Measurements from ENCODE around the gene C15orf62. TPM values are rescaled to one million over a fixed set of nuclear protein-coding genes. Genes with fewer than 3 reads are reported as not detected.

The C15orf62 gene
- polyA plus RNA-seq, 1 donor from 2014 or later, result not detected

DNA sequence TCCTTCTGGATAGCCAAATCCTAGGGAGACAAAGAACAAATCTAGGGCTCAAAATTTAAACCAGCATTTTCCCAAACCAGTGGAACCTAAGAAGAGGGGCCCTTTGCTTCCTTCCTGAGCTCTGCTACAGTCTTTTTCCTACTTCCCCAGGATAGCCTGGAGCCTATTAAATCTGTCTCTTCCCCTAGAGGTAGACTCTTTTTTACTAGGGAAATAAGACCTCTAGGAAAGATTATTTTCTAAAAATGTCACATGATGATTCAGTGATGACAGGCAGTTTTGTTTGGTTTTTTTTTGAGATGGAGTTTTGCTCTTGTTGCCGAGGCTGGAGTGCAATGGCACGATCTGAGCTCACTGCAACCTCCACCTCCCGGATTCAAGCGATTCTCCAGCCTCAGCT lies 33.2 kb upstream of the C15orf62 start:
- no peaks in the 10 kb centered on the region for H4K20me1 ChIP-seq (ENCODE audit: insufficient read depth)
- no peaks in the 10 kb centered on the region for H3K9me2 ChIP-seq (ENCODE audit: insufficient read depth, low read length)
- no peaks in the 10 kb centered on the region for H3F3A ChIP-seq (ENCODE audit: insufficient read depth, low read length, poor library complexity, severe bottlenecking)
- H3K27ac ChIP-seq (ENCODE audit: low read length), result no peak overlapping the region
- TF ChIP-seq EZH2 (IDR thresholded peaks at IDR 0.05; ENCODE audit: borderline replicate concordance, insufficient read depth, low read length, poor library complexity, severe bottlenecking) (no peak), RAD21 (conservative IDR thresholded peaks at IDR 0.05) (no peak), POLR2AphosphoS5 (IDR thresholded peaks at IDR 0.05) (no peak), TAF1 (IDR thresholded peaks at IDR 0.05; ENCODE audit: low read depth) (no peak), SMC3 (conservative IDR thresholded peaks at IDR 0.05; ENCODE audit: poor library complexity) (no peak), MXI1 (conservative IDR thresholded peaks at IDR 0.05; ENCODE audit: poor library complexity, severe bottlenecking) (no peak), EP300 (conservative IDR thresholded peaks at IDR 0.05; ENCODE audit: poor library complexity, severe bottlenecking) (no peak)
- TF ChIP-seq, protein P1, sequence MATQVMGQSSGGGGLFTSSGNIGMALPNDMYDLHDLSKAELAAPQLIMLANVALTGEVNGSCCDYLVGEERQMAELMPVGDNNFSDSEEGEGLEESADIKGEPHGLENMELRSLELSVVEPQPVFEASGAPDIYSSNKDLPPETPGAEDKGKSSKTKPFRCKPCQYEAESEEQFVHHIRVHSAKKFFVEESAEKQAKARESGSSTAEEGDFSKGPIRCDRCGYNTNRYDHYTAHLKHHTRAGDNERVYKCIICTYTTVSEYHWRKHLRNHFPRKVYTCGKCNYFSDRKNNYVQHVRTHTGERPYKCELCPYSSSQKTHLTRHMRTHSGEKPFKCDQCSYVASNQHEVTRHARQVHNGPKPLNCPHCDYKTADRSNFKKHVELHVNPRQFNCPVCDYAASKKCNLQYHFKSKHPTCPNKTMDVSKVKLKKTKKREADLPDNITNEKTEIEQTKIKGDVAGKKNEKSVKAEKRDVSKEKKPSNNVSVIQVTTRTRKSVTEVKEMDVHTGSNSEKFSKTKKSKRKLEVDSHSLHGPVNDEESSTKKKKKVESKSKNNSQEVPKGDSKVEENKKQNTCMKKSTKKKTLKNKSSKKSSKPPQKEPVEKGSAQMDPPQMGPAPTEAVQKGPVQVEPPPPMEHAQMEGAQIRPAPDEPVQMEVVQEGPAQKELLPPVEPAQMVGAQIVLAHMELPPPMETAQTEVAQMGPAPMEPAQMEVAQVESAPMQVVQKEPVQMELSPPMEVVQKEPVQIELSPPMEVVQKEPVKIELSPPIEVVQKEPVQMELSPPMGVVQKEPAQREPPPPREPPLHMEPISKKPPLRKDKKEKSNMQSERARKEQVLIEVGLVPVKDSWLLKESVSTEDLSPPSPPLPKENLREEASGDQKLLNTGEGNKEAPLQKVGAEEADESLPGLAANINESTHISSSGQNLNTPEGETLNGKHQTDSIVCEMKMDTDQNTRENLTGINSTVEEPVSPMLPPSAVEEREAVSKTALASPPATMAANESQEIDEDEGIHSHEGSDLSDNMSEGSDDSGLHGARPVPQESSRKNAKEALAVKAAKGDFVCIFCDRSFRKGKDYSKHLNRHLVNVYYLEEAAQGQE (IDR thresholded peaks at IDR 0.05; ENCODE audit: borderline replicate concordance), result no peak
- TF ChIP-seq, protein P2, sequence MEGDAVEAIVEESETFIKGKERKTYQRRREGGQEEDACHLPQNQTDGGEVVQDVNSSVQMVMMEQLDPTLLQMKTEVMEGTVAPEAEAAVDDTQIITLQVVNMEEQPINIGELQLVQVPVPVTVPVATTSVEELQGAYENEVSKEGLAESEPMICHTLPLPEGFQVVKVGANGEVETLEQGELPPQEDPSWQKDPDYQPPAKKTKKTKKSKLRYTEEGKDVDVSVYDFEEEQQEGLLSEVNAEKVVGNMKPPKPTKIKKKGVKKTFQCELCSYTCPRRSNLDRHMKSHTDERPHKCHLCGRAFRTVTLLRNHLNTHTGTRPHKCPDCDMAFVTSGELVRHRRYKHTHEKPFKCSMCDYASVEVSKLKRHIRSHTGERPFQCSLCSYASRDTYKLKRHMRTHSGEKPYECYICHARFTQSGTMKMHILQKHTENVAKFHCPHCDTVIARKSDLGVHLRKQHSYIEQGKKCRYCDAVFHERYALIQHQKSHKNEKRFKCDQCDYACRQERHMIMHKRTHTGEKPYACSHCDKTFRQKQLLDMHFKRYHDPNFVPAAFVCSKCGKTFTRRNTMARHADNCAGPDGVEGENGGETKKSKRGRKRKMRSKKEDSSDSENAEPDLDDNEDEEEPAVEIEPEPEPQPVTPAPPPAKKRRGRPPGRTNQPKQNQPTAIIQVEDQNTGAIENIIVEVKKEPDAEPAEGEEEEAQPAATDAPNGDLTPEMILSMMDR (IDR thresholded peaks at IDR 0.05; ENCODE audit: poor library complexity, severe bottlenecking), result no peak
- no peaks in the 10 kb centered on the region for H3K79me2 ChIP-seq (replicated peaks; ENCODE audit: insufficient read depth, low read length)
- no peaks in the 10 kb centered on the region for H3K27me3 ChIP-seq (ENCODE audit: insufficient read depth, low read depth, low read length)
- H3K9ac ChIP-seq (ENCODE audit: low read length), result no peak overlapping the region
- H3K9me3 ChIP-seq (ENCODE audit: low read length), result no peaks in the 10 kb centered on the region
- H3K36me3 ChIP-seq (ENCODE audit: insufficient read depth, low read length), result no peaks in the 10 kb centered on the region
- no peak overlapping the region for H2AFZ ChIP-seq (ENCODE audit: low read depth, low read length)
- no peak overlapping the region for H3K4me2 ChIP-seq (ENCODE audit: low read length)
- no peak overlapping the region for H3K4me3 ChIP-seq (ENCODE audit: low read length)

DNA sequence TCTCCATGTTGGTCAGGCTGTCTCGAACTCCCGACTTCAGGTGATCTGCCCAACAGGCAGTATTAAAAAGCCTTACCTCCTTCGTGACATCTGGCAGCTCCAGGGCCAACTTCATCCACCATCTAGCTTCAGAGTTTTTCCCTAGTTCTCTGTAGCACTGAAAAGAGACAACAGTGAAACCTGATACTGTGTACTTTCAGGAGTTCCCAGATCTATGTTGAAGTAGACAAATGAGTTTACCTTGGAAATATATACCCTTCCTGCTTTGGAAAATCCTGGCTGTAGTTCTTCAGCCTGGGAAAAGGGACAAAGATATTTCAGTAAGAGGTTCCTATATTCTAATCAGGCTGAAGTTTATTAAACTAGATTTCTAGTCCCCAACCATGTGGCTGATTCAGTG lies 32.7 kb upstream of the C15orf62 start:
- Histone ChIP-seq H3K36me3 (ENCODE audit: insufficient read depth, low read length) (no peaks in the 10 kb centered on the region), H3K79me2 (replicated peaks; ENCODE audit: insufficient read depth, low read length) (no peaks in the 10 kb centered on the region), H3K27ac (ENCODE audit: low read length) (no peak overlapping the region), H3K4me2 (ENCODE audit: low read length) (no peak overlapping the region), H2AFZ (ENCODE audit: low read depth, low read length) (no peak overlapping the region), H3K9ac (ENCODE audit: low read length) (no peak overlapping the region), H3F3A (ENCODE audit: insufficient read depth, low read length, poor library complexity, severe bottlenecking) (no peaks in the 10 kb centered on the region), H3K4me3 (ENCODE audit: low read length) (no peak overlapping the region), H3K9me2 (ENCODE audit: insufficient read depth, low read length) (no peaks in the 10 kb centered on the region), H3K27me3 (ENCODE audit: insufficient read depth, low read depth, low read length) (no peaks in the 10 kb centered on the region), H4K20me1 (ENCODE audit: insufficient read depth) (no peaks in the 10 kb centered on the region), H3K9me3 (ENCODE audit: low read length) (no peaks in the 10 kb centered on the region)
- TF ChIP-seq TAF1 (IDR thresholded peaks at IDR 0.05; ENCODE audit: low read depth) (no peak), SMC3 (conservative IDR thresholded peaks at IDR 0.05; ENCODE audit: poor library complexity) (no peak), MXI1 (conservative IDR thresholded peaks at IDR 0.05; ENCODE audit: poor library complexity, severe bottlenecking) (no peak), POLR2AphosphoS5 (IDR thresholded peaks at IDR 0.05) (no peak), EZH2 (IDR thresholded peaks at IDR 0.05; ENCODE audit: borderline replicate concordance, insufficient read depth, low read length, poor library complexity, severe bottlenecking) (no peak), EP300 (conservative IDR thresholded peaks at IDR 0.05; ENCODE audit: poor library complexity, severe bottlenecking) (no peak), RAD21 (conservative IDR thresholded peaks at IDR 0.05) (no peak)
- TF ChIP-seq, protein P2 (IDR thresholded peaks at IDR 0.05; ENCODE audit: poor library complexity, severe bottlenecking), result no peak
- TF ChIP-seq, protein P1 (IDR thresholded peaks at IDR 0.05; ENCODE audit: borderline replicate concordance), result no peak

Data from neural cell (in vitro differentiated cells).